A549 (cell line): ENCODE results near the gene MVD.

Experiments used
- KDM1A ChIP-seq: fragments of 200-600 bp; sonication (generic); IDR thresholded peaks from 2 replicates; pipeline ENCODE4 v1.6.1; 2016; ENCODE audit warnings: low read depth, mild to moderate bottlenecking
- POLR2A ChIP-seq: IDR thresholded peaks from 2 replicates; pipeline ENCODE4 v1.6.1; 2012; ENCODE audit warnings: mild to moderate bottlenecking, low read length
- POLR2AphosphoS2 ChIP-seq: conservative IDR thresholded peaks from 2 replicates; pipeline ENCODE4 v1.6.1; 2012; ENCODE audit warnings: low read length, improper control_type of control experiment, inconsistent platforms
- TF ChIP-seq, protein P1 (sequence below): IDR thresholded peaks from 2 replicates; pipeline ENCODE4 v1.6.1; 2012
- TF ChIP-seq, protein P2 (sequence below): fragments of 200-600 bp; sonication (generic); IDR thresholded peaks from 2 replicates; pipeline ENCODE4 v1.6.1; 2016; ENCODE audit warnings: antibody characterized with exemption, mild to moderate bottlenecking, moderate library complexity
- TF ChIP-seq, protein P3 (sequence below): fragments of 450-650 bp; IDR thresholded peaks from 2 replicates; pipeline ENCODE4 v1.6.1; 2014; ENCODE audit warnings: antibody characterized with exemption

DNA sequence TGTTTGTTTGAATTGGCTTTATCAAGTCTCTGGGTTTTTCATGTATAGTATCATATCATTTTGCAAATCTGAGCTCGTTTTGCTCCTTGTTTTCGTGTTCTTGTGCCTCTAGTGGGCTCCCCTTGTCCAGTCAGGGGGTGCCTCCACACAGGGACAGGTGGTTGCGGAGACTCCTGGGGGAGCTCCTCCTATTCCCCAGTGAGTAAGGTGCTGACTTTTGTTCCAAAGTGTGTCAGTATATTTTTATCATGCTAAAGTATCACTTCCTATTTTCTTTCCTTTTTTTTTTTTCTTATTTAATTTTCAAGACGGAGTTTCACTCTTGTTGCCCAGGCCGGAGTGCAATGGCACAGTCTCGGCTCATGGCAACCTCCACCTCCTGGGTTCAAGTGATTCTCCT, 54.8 kb downstream of the MVD start:
- TF ChIP-seq, protein P1, sequence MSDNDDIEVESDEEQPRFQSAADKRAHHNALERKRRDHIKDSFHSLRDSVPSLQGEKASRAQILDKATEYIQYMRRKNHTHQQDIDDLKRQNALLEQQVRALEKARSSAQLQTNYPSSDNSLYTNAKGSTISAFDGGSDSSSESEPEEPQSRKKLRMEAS = no peak
- TF ChIP-seq, protein P2, sequence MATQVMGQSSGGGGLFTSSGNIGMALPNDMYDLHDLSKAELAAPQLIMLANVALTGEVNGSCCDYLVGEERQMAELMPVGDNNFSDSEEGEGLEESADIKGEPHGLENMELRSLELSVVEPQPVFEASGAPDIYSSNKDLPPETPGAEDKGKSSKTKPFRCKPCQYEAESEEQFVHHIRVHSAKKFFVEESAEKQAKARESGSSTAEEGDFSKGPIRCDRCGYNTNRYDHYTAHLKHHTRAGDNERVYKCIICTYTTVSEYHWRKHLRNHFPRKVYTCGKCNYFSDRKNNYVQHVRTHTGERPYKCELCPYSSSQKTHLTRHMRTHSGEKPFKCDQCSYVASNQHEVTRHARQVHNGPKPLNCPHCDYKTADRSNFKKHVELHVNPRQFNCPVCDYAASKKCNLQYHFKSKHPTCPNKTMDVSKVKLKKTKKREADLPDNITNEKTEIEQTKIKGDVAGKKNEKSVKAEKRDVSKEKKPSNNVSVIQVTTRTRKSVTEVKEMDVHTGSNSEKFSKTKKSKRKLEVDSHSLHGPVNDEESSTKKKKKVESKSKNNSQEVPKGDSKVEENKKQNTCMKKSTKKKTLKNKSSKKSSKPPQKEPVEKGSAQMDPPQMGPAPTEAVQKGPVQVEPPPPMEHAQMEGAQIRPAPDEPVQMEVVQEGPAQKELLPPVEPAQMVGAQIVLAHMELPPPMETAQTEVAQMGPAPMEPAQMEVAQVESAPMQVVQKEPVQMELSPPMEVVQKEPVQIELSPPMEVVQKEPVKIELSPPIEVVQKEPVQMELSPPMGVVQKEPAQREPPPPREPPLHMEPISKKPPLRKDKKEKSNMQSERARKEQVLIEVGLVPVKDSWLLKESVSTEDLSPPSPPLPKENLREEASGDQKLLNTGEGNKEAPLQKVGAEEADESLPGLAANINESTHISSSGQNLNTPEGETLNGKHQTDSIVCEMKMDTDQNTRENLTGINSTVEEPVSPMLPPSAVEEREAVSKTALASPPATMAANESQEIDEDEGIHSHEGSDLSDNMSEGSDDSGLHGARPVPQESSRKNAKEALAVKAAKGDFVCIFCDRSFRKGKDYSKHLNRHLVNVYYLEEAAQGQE = no peak
- TF ChIP-seq POLR2AphosphoS2 = no peak
- TF ChIP-seq, protein P3, sequence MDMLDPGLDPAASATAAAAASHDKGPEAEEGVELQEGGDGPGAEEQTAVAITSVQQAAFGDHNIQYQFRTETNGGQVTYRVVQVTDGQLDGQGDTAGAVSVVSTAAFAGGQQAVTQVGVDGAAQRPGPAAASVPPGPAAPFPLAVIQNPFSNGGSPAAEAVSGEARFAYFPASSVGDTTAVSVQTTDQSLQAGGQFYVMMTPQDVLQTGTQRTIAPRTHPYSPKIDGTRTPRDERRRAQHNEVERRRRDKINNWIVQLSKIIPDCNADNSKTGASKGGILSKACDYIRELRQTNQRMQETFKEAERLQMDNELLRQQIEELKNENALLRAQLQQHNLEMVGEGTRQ = no peak
- no peak for TF ChIP-seq POLR2A
- TF ChIP-seq KDM1A = no peak
